ENCODE measurements around the gene TAPBPL. TPM values are rescaled to one million over a fixed set of nuclear protein-coding genes. Genes with fewer than 3 reads are reported as not detected.
A peak's percentile ranks its signal among the peaks of the same experiment; 100 is the strongest.
"Not testable (repeated sequence)": the region's sequence is repeated elsewhere in the genome, so short reads cannot be mapped to it uniquely, and the experiment has no call there.

The TAPBPL gene
- total RNA-seq, 2 donors from 2014 or later: 31.4 to 33.7 TPM

GRCh38 chr12:6493497-6494257 lies 41.8 kb downstream of the TAPBPL start, which contains the start of gene NCAPD2:
TSS of gene NCAPD2 (plus strand) at chr12:6494102. CDS start at chr12:6495099, 997 bp downstream.
- Mint-ChIP-seq H3K27ac (peak within 1 kb of the TSS; percentile 95 to 98), H3K36me3 (peaks cover 36% of the 10 kb centered on the region in 2 donors)
- ATAC-seq: peak; percentile 88

GRCh38 chr12:6494258-6494743 lies 42.5 kb downstream of the TAPBPL start:
- peaks cover 36 to 41% of the 10 kb centered on the region in 2 donors for H3K36me3 Mint-ChIP-seq

More at GRCh38 chr12:6493497-6494257, 41.8 kb downstream of the TAPBPL start, which contains the start of gene NCAPD2:
- peak; percentile 93 to 98 for DNase-seq (ENCODE audit: low spot score in 2 of 2)
- no peaks in the 10 kb centered on the region for H3K9me3 Mint-ChIP-seq

GRCh38 chr12:6494968-6495367 lies 43.1 kb downstream of the TAPBPL start:
- Mint-ChIP-seq H3K36me3 (peaks cover 36 to 41% of the 10 kb centered on the region in 2 donors), H3K9me3 (no peaks in the 10 kb centered on the region)
- DNase-seq (ENCODE audit: low spot score in 2 of 2): no peak

More at GRCh38 chr12:6494258-6494743, 42.5 kb downstream of the TAPBPL start:
- Mint-ChIP-seq H3K9me3 (no peaks in the 10 kb centered on the region), H3K27ac (peak overlapping the region; percentile 93 to 98)
- DNase-seq (ENCODE audit: low spot score in 2 of 2) (no peak), ATAC-seq (peak in 1 of 2 donors; percentile 7)

DNA sequence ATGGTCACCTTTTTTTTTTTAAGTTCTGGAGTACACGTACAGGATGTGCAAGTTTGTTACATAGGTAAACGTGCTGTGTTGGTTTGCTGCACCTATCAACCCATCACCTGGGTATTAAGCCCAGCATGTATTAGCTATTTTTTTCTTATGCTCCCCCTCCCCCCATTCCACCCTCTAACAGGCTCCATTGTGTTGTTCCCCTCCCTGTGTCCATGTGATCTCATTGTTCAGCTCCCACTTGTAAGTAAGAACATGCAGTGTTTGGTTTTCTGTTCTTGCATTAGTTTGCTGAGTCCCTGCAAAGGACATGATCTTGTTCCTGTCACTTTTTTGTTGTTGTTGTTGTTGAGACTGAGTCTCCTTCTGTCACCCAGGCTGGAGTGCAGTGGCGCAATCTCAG lies 45.4 kb downstream of the TAPBPL start:
- not testable (repeated sequence) for DNase-seq (ENCODE audit: low spot score in 2 of 2); ATAC-seq; H3K9me3 Mint-ChIP-seq
- H3K36me3 Mint-ChIP-seq: peaks cover 29 to 34% of the 10 kb centered on the region in 2 donors
- H3K27ac Mint-ChIP-seq: peak overlapping the region in 1 of 2 donors; percentile 63

More at GRCh38 chr12:6494968-6495367, 43.1 kb downstream of the TAPBPL start:
- peak overlapping the region; percentile 93 to 98 for H3K27ac Mint-ChIP-seq
- ATAC-seq: no peak

- DNase-seq (ENCODE audit: low spot score in 2 of 2) (no peak), ATAC-seq (no peak)
- Mint-ChIP-seq H3K9me3 (no peaks in the 10 kb centered on the region), H3K36me3 (peaks cover 7 to 12% of the 10 kb centered on the region in 2 donors), H3K27ac (no peak overlapping the region)
These were observed 48.6 kb downstream of the TAPBPL start for GRCh38 chr12:6500466-6500865.

- ATAC-seq: no peak
These were observed 55.5 kb downstream of the TAPBPL start for GRCh38 chr12:6507102-6507998.

DNA sequence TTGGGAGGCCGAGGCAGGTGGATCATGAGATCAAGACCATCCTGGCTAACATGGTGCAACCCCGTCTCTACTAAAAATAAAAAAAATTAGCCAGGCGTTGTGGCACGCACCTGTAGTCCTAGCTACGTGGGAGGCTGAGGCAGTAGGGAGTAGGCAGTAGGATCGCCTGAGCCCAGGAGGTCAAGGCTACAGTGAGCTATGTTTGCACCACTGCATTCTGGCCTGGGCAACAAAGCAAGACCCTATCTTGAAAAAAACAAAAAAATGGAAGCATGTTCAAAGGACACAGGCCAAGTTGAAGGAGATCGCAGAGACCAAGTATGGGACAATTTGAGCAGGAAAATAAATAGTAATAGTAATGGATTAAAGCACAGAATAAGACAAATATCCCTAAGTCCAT lies 56.2 kb downstream of the TAPBPL start:
- peak overlapping the region in 1 of 2 donors; percentile 34 for H3K27ac Mint-ChIP-seq
- ATAC-seq: no peak

More at GRCh38 chr12:6507102-6507998, 55.5 kb downstream of the TAPBPL start:
- no peak for DNase-seq (ENCODE audit: low spot score in 2 of 2)
- Mint-ChIP-seq H3K36me3 (peaks cover 13 to 22% of the 10 kb centered on the region in 2 donors), H3K27ac (no peak overlapping the region), H3K9me3 (no peaks in the 10 kb centered on the region)

More for the DNA sequence above, 56.2 kb downstream of the TAPBPL start:
- no peak for DNase-seq (ENCODE audit: low spot score in 2 of 2)
- Mint-ChIP-seq H3K9me3 (no peaks in the 10 kb centered on the region), H3K36me3 (peaks cover 20 to 30% of the 10 kb centered on the region in 2 donors)

Other genes with a start within 250 kb of the TAPBPL start
- gene PLEKHG6, start 141.4 kb upstream of the TAPBPL start, total RNA-seq: not detected
- gene TNFRSF1A, start 110.0 kb upstream of the TAPBPL start, total RNA-seq: 10 to 100 TPM; 49.3 to 62.6 TPM
- 1 to 10 TPM; 1.1 to 2.8 TPM for gene SCNN1A, start 76.5 kb upstream of the TAPBPL start, total RNA-seq
- 1 to 10 TPM; 2.0 to 3.1 TPM for gene LTBR, start 67.9 kb upstream of the TAPBPL start, total RNA-seq
- gene CD27, start 7.1 kb upstream of the TAPBPL start, total RNA-seq: 100 to 1,000 TPM in 1 of 2 donors, 10 to 100 TPM in 1; 77.9 to 162 TPM
- gene VAMP1, start 18.6 kb downstream of the TAPBPL start, total RNA-seq: 100 to 1,000 TPM in 1 of 2 donors, 10 to 100 TPM in 1; 47.6 to 151 TPM
- gene MRPL51, start 41.2 kb downstream of the TAPBPL start, total RNA-seq: 100 to 1,000 TPM; 305 to 440 TPM
- 100 to 1,000 TPM; 208 to 276 TPM for gene NCAPD2, start 42.1 kb downstream of the TAPBPL start, total RNA-seq
- 1,000 to 10,000 TPM; 5,900 to 8,209 TPM for gene GAPDH, start 82.5 kb downstream of the TAPBPL start, total RNA-seq
- 10 to 100 TPM; 10.3 to 16.4 TPM for gene IFFO1, start 104.0 kb downstream of the TAPBPL start, total RNA-seq
- gene NOP2, start 116.2 kb downstream of the TAPBPL start, total RNA-seq: 10 to 100 TPM; 78.8 to 79.8 TPM
- gene CHD4, start 155.3 kb downstream of the TAPBPL start, total RNA-seq: 100 to 1,000 TPM; 288 to 307 TPM
- gene LPAR5, start 183.9 kb downstream of the TAPBPL start, total RNA-seq: 1 to 10 TPM; 2.8 to 5.1 TPM
- gene ACRBP, start 195.4 kb downstream of the TAPBPL start, total RNA-seq: 1 to 10 TPM; 2.1 to 2.8 TPM
- gene ING4, start 211.1 kb downstream of the TAPBPL start, total RNA-seq: 10 to 100 TPM; 18.1 to 24.3 TPM
- gene ZNF384, start 237.3 kb downstream of the TAPBPL start, total RNA-seq: 10 to 100 TPM; 77.1 to 92.6 TPM
- gene PIANP, start 248.8 kb downstream of the TAPBPL start, total RNA-seq: 1 to 10 TPM in 1 of 2 donors, not detected in 1; 1.3 TPM

Measured in activated naive CD4-positive, alpha-beta T cell treated with anti-CD3 and anti-CD28 coated beads, Interleukin-2, amount 50 U/mL, for 72 hours (primary cell).